Measurements from ENCODE around the gene NRBF2. TPM values are rescaled to one million over a fixed set of nuclear protein-coding genes. Genes with fewer than 3 reads are reported as not detected.

Gene NRBF2
- total and polyA plus RNA-seq, 9 of the 15 experiments (the other 6 are each of a cell fraction or from before 2014, with no cell fraction given) = 20.8 to 52.1 (median 30.5) TPM

- TF ChIP-seq ZNF592 (IDR thresholded peaks at IDR 0.05) (0 out of 2 replicates have a peak, but pooled peaks have one; percentile 53), CUX1 (CRISPR knock-in tag; IDR thresholded peaks at IDR 0.05) (peak; percentile 64; the same call in 1 of the 2 replicates), KDM1A (IDR thresholded peaks at IDR 0.05) (0 out of 4 replicates have a peak, but pooled peaks of 1 of the 2 experiments have one; percentile 46), ARID3A (IDR thresholded peaks at IDR 0.05; ENCODE audit: borderline replicate concordance, low read depth, low read length) (0 out of 2 replicates have a peak, but pooled peaks have one; percentile 12), MCM5 (IDR thresholded peaks at IDR 0.05; ENCODE audit: low read depth) (no peak), PKNOX1 (IDR thresholded peaks at IDR 0.05) (peak; percentile 15; the same call in 1 of the 2 replicates), MTA1 (IDR thresholded peaks at IDR 0.05; ENCODE audit: borderline replicate concordance) (no peak), ZNF589 (CRISPR knock-in tag; IDR thresholded peaks at IDR 0.05; ENCODE audit: low read depth) (0 out of 2 replicates have a peak, but pooled peaks have one; percentile 14), ZNF347 (CRISPR knock-in tag; IDR thresholded peaks at IDR 0.05; ENCODE audit: low read depth) (no peak), ZNF212 (CRISPR knock-in tag; IDR thresholded peaks at IDR 0.05) (no peak), NFIC (IDR thresholded peaks at IDR 0.05) (no peak), SNAPC5 (CRISPR knock-in tag; IDR thresholded peaks at IDR 0.05) (no peak), MCM3 (IDR thresholded peaks at IDR 0.05) (no peak), ARID2 (IDR thresholded peaks at IDR 0.05) (no peak), MITF (IDR thresholded peaks at IDR 0.05) (no peak)
Observed at GRCh38 chr10:63103971-63104409, 29.1 kb upstream of the NRBF2 start (continued).
